VCaP (cell line): ENCODE measurements around the gene WIF1.

Experiments used
- H3K27ac ChIP-seq: fragments of 450-650 bp; 2 replicates; pipeline ENCODE4 v1.5.1; 2017
- TF ChIP-seq, protein P1 (sequence below): fragments of 450-650 bp; conservative IDR thresholded peaks from 2 replicates; pipeline ENCODE4 v1.5.1; 2017; ENCODE audit warnings: mild to moderate bottlenecking, moderate library complexity

WIF1 gene

DNA sequence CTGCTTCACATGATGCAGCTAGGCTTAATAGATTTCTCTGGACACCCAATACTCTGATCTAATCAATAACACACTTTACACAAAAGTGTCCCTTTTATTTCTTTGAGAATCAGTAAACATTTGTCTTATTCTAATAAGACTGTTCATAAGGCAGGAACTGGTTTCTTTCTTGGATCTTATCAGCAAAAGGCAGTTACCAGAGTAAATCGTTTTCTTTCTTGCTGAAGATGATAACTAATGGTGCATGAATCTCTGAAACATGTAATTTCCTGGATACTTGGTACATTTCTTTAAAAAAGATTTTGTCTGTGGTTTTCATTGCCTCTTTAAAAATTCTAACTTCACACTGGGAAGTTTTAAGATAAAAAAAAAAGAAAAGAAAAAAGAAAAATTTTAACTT lies 39.6 kb downstream of the WIF1 start:
- no peak overlapping the region for H3K27ac ChIP-seq

DNA sequence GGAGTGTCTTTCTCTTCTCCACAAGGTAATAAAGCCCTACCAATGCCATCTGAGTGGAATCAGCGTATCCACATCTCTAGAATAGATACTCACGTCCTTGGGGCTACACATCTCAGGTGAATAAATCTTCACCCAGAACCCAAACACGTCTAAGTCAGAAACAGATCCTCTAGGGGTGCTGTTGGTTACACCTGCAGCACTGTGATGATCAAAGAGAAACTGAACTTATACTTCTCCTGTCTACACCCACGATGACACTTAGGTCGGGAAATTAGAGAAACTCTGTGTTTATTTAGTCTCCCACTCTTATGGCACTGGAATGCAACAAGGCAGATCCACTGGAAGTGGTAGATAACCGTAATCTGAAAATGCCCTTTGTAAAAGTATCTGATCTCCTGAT lies 46.2 kb downstream of the WIF1 start:
- no peak overlapping the region for H3K27ac ChIP-seq
- TF ChIP-seq, protein P1, sequence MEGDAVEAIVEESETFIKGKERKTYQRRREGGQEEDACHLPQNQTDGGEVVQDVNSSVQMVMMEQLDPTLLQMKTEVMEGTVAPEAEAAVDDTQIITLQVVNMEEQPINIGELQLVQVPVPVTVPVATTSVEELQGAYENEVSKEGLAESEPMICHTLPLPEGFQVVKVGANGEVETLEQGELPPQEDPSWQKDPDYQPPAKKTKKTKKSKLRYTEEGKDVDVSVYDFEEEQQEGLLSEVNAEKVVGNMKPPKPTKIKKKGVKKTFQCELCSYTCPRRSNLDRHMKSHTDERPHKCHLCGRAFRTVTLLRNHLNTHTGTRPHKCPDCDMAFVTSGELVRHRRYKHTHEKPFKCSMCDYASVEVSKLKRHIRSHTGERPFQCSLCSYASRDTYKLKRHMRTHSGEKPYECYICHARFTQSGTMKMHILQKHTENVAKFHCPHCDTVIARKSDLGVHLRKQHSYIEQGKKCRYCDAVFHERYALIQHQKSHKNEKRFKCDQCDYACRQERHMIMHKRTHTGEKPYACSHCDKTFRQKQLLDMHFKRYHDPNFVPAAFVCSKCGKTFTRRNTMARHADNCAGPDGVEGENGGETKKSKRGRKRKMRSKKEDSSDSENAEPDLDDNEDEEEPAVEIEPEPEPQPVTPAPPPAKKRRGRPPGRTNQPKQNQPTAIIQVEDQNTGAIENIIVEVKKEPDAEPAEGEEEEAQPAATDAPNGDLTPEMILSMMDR = 0 out of 2 replicates have a peak, but pooled peaks have one; percentile 24

More for the DNA sequence above, 39.6 kb downstream of the WIF1 start:
- TF ChIP-seq, protein P1 = no peak

DNA sequence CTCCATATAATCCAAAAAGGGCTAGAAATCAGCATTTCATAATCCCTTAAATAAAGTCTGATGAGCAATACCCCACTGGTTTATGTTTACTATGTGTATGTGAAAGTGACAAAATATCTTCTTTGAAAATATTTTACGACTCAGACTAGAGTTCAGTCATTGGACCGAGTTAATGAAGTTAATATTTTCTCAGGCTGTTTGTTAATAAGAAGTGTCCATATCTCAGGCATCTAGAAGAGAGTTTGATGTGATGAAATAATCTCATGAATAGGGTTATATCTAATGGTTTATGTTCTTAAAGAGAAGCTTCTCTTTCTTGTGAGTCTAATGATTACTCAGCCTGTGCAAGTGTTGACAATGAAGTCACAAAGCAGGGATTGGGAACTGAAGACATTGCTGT lies 51.8 kb downstream of the WIF1 start:
- no peak overlapping the region for H3K27ac ChIP-seq
- TF ChIP-seq, protein P1 = no peak

DNA sequence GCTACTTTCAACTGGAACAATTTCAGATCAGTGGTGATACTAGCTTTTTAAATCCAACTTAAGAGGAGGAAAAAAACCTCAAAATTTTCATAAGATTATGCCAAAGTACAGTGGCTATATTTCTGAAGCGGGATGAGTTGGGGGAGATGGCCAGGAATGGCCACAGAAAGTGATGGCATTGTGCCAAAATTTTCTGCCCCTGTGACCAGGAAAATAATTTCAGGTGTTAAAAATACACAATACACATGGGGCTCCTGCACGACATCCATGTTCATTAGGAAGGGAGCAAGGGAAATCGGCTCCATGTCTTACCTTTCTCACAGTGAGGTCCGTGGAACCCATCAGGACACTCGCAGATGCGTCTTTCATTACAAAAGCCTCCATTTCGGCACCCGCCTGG lies 53.7 kb downstream of the WIF1 start:
- TF ChIP-seq, protein P1 = no peak
- H3K27ac ChIP-seq = no peak overlapping the region

DNA sequence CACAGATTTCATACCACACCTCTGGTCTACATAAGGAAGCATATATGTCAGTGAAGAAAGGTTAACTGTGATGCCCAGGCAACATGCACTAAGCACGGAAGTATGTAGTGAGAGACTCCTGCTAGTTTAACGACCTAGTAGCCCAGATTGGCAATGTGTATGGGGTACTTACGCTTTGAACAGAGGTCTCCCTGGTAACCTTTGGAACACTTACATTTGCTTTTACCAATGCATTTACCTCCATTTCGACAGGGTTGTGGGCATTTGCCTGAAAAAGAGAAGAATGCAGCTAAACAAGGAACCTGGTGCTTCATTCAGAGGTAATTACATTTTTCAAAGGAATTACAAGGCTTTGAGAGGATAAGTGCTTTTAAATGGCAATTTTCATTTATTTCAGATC lies 65.2 kb downstream of the WIF1 start:
- TF ChIP-seq, protein P1 = no peak
- H3K27ac ChIP-seq = no peak overlapping the region

DNA sequence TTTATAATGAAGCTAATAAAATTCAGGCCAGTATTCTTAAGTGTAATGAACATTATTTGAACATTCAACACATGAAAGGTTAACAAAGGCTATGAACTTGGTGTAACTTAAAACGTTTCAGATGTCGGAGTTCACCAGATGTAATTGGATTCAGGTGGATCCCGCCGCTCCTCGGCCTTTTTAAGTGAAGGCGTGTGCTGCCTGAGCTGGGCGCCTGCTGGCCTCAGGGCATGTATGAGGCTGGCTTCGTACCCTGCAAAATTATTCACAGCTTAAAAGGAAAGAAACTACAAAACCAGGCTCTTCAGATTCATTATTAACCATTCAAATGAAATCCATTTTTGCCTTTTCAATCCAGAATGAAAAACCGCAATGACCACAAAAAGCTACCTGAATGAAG lies 69.9 kb downstream of the WIF1 start:
- TF ChIP-seq, protein P1 = no peak
- H3K27ac ChIP-seq = no peak overlapping the region

DNA sequence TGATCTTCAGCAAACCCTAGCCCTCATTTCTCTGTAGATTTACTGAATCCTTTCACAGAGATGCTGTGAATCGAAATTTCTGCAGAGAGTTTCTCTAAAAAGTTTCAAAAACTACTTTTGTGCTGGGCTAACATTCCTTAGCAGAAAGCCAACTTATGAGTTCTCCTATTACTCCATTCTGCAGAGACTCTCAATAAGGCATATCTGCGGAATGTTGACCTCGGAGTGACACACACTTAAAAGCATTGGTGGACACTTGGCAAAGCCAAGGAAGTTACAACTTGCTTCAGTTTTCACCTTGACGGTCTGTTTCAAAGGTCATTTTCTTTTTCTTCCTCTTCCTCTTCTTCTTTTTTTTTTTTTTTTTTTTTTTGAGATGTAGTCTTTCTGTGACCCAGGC lies 75.8 kb downstream of the WIF1 start:
- TF ChIP-seq, protein P1 = no peak
- H3K27ac ChIP-seq = no peak overlapping the region

DNA sequence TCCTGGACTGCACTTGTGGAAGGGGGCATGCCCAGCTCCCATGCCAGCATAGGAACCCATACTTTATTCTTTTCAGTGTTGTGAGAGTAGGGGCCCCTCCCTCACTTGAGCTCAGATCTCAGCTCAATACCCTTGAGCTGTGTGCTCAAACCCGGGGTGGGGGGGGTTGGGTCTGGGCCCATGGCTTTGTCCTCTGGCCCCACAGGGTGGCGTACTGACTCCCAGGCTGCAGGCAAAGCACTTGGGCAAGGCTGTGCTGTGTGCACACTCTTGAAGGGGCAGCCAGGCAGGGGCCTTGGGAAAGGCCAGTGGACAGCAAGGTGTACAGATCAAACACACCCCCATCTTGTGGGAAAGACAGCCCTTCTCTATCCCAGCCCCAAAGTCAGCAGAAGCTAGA lies 81.8 kb downstream of the WIF1 start:
- no peak overlapping the region for H3K27ac ChIP-seq
- TF ChIP-seq, protein P1 = no peak
